SK-N-SH (cell line): ENCODE data around the gene LRCOL1. TPM values are rescaled to one million over a fixed set of nuclear protein-coding genes. Genes with fewer than 3 reads are reported as not detected.
A peak's percentile ranks its signal among the peaks of the same experiment; 100 is the strongest.
"Not testable (repeated sequence)": the region's sequence is repeated elsewhere in the genome, so short reads cannot be mapped to it uniquely, and the experiment has no call there.

ENCODE experiments used
- CTCF ChIA-PET: fragments of 300-600, 350-600 bp; formaldehyde crosslinking; extraction: SDS; loops from one replicate; lab custom pipeline; 2021; lab: Yijun Ruan, JAX
- POLR2A ChIA-PET: fragments of 350-600 bp; sonication (Branson Sonifier 250); formaldehyde crosslinking; extraction: SDS; loops from one replicate; lab custom pipeline; 2020; ENCODE audit warnings: antibody characterized with exemption, inconsistent platforms; lab: Yijun Ruan, JAX
- DNase-seq: peaks from one replicate; pipeline ENCODE4 v3.0.0; 2012
- H2AFZ ChIP-seq: fragments of 200-600 bp; sonication (generic); 2 replicates; pipeline ENCODE4 v1.8.1; 2016; ENCODE audit warnings: antibody characterized with exemption, mild to moderate bottlenecking, low read depth
- H3F3A ChIP-seq: fragments of 200-600 bp; sonication (generic); replicated peaks from 2 replicates; pipeline ENCODE3; 2016; ENCODE audit warnings: antibody characterized with exemption, mild to moderate bottlenecking; ENCODE audit not compliant: insufficient read depth
- H3K27ac ChIP-seq, 2 experiments: fragments of 200-500 bp in 1 of 2; fragments of 200-600 bp in 1 of 2; sonication (Bioruptor generic) in 1 of 2; sonication (generic), shearing (Covaris generic) in 1 of 2; 2 replicates each; pipeline versions ENCODE4 v1.5.1 to v1.6.1; 2014 to 2016; ENCODE audit warnings: low read depth in 2 of 2, inconsistent platforms in 1 of 2, low read length in 1 of 2, mild to moderate bottlenecking in 1 of 2, mixed read lengths in 1 of 2
- H3K27me3 ChIP-seq: fragments of 200-600 bp; sonication (generic), shearing (Covaris generic); 2 replicates; pipeline ENCODE4 v1.6.1; 2016; ENCODE audit warnings: mixed run types; ENCODE audit not compliant: insufficient read depth
- H3K36me3 ChIP-seq, 2 experiments: fragments of 200-500 bp in 1 of 2; fragments of 200-600 bp in 1 of 2; sonication (Bioruptor generic) in 1 of 2; sonication (generic) in 1 of 2; replicated peaks in 1 of 2; 2 replicates each; pipeline versions ENCODE3 to v1.5.1; 2014 to 2016; ENCODE audit warnings: low read length in 1 of 2, mild to moderate bottlenecking in 1 of 2; ENCODE audit not compliant: insufficient read depth in 2 of 2, control insufficient read depth in 1 of 2
- H3K4me1 ChIP-seq, 2 experiments: fragments of 200-500 bp in 1 of 2; fragments of 200-600 bp in 1 of 2; sonication (Bioruptor generic) in 1 of 2; sonication (generic), shearing (Covaris generic) in 1 of 2; 2 replicates each; pipeline versions ENCODE4 v1.5.1 to v1.6.1; 2014 to 2016; ENCODE audit warnings: low read depth in 1 of 2, low read length in 1 of 2, mixed run types in 1 of 2; ENCODE audit not compliant: insufficient read depth in 2 of 2, control insufficient read depth in 1 of 2
- H3K4me2 ChIP-seq: fragments of 200-600 bp; sonication (generic), shearing (Covaris generic); 2 replicates; pipeline ENCODE4 v1.6.1; 2017; ENCODE audit warnings: mixed run types
- H3K4me3 ChIP-seq, 2 experiments: fragments of 200-500 bp in 1 of 2; fragments of 200-600 bp in 1 of 2; sonication (Bioruptor generic) in 1 of 2; sonication (generic), shearing (Covaris generic) in 1 of 2; 2 replicates each; pipeline versions ENCODE4 v1.5.1 to v1.8.1; 2014 to 2016; ENCODE audit warnings: low read depth in 2 of 2, inconsistent platforms in 1 of 2, low read length in 1 of 2, mild to moderate bottlenecking in 1 of 2, mixed read lengths in 1 of 2, moderate library complexity in 1 of 2
- H3K79me2 ChIP-seq: fragments of 200-600 bp; sonication (generic); 2 replicates; pipeline ENCODE4 v1.8.1; 2017; ENCODE audit warnings: mild to moderate bottlenecking; ENCODE audit not compliant: insufficient read depth
- H3K9ac ChIP-seq: fragments of 200-600 bp; sonication (generic); 2 replicates; pipeline ENCODE4 v1.6.1; 2017; ENCODE audit warnings: mixed run types
- H3K9me2 ChIP-seq: fragments of 200-600 bp; sonication (generic); 2 replicates; pipeline ENCODE4 v1.6.1; 2017; ENCODE audit warnings: mixed run types
- H3K9me3 ChIP-seq: fragments of 200-600 bp; sonication (generic); 2 replicates; pipeline ENCODE4 v1.6.1; 2017; ENCODE audit warnings: mixed run types, mild to moderate bottlenecking, moderate library complexity
- H4K20me1 ChIP-seq: fragments of 200-600 bp; sonication (generic); 2 replicates; pipeline ENCODE4 v1.6.1; 2017; ENCODE audit warnings: mild to moderate bottlenecking, mixed run types; ENCODE audit not compliant: insufficient read depth
- EZH2phosphoT487 ChIP-seq: fragments of 200-600 bp; sonication (generic); IDR thresholded peaks from 2 replicates; pipeline ENCODE4 v1.6.1; 2017; ENCODE audit warnings: low read depth, mixed run types, mild to moderate bottlenecking, antibody characterized with exemption, moderate library complexity, borderline replicate concordance
- FOXM1 ChIP-seq: IDR thresholded peaks from 2 replicates; pipeline ENCODE4 v1.4.0; 2012; ENCODE audit warnings: low read depth, mild to moderate bottlenecking
- RAD21 ChIP-seq: IDR thresholded peaks from 2 replicates; pipeline ENCODE4 v1.6.1; 2012; ENCODE audit warnings: mild to moderate bottlenecking, low read length
- RCOR1 ChIP-seq: fragments of 150-350 bp; IDR thresholded peaks from 2 replicates; pipeline ENCODE4 v1.6.1; 2017; ENCODE audit warnings: antibody characterized with exemption, low read length
- SMC3 ChIP-seq: IDR thresholded peaks from 2 replicates; pipeline ENCODE4 v1.6.1; 2012; ENCODE audit warnings: low read depth, low read length, improper control_type of control experiment
- WGBS: methylation state at CpG from one replicate; pipeline ENCODE4 v1.1.6; 2017; ENCODE audit warnings: low lambda C conversion rate; 5-methylcytosine and 5-hydroxymethylcytosine counted together
- polyA plus RNA-seq, 3 experiments: library from polyadenylated mRNA; depleted of rRNA; stranded (reverse); fragments of >200 nt; gene quantifications; 2 replicates each; pipeline ENCODE4 v1.2.3, GENCODE V29; 2012
- TF ChIP-seq, protein P1 (sequence below): IDR thresholded peaks from 2 replicates; pipeline ENCODE4 v1.4.0; 2012; ENCODE audit warnings: low read depth
- TF ChIP-seq, protein P2 (sequence below): fragments of 200-600 bp; sonication (generic); IDR thresholded peaks from 2 replicates; pipeline ENCODE4 v1.6.1; 2017; ENCODE audit warnings: antibody characterized with exemption, mild to moderate bottlenecking, moderate library complexity

Gene LRCOL1
- polyA plus RNA-seq, 1 of the 3 experiments (the other 2 are of a cell fraction), result 1.1 TPM

DNA sequence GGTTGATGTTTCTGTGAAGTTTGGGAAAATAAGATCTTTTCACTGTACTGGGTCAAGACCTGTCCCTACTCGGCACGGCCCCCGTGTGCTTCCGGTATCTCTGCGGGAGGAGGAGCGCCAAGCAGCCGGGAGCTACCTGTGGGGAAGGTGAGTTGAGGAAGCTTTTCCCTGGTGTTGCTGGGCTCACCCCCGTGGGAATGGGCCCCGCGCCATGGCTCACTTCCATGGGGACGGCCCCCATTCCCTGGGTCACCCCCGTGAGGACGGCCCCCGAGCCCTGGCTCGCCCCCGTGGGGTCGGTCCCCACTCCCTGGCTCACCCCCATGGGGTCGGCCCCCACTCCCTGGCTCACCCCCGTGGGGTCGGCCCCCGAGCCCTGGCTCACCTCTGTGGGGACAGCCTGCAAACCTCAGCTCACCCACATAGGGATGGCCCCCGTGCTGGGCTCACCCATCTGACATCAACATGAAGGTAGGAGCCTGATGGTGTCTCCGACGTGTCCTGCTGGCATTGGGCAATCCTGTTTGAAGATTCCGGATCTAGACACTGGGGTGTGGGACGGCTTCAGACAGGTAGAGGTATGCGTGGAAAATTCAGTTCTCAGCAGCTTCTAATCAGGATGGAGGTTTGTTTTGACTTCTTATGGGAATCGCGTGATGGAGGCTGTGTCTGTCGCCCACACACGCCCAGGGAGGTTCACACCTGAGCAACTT lies 9.1 kb downstream of the LRCOL1 start:
- H3K79me2 ChIP-seq, result no peaks in the 10 kb centered on the region
- H3K27ac ChIP-seq, result no peak overlapping the region
- peak overlapping the region; percentile 85; the same call in 1 of the 2 replicates for H3K4me2 ChIP-seq
- CTCF ChIA-PET, result interaction anchor here (0.7 to 7.4 kb wide), 9 partner anchors 11 to 187 kb away, joined by 3 to 122 read pairs (median 3); partner anchors contain the start of genes LRCOL1 and P2RX2
- DNase-seq, result no peak
- H3K4me3 ChIP-seq, result no peak overlapping the region
- H3K9me2 ChIP-seq, result no peaks in the 10 kb centered on the region
- peak overlapping the region; percentile 98 for H2AFZ ChIP-seq
- no peaks in the 10 kb centered on the region for H3K9me3 ChIP-seq
- H3K36me3 ChIP-seq, result no peaks in the 10 kb centered on the region
- no peak for TF ChIP-seq RCOR1
- H3F3A ChIP-seq, result peaks cover 24% of the 10 kb centered on the region
- peaks cover 41% of the 10 kb centered on the region for H3K27me3 ChIP-seq
- WGBS, result 67% methylated on average over 21 of the region's 31 CpGs
- POLR2A ChIA-PET, result no interaction called here
- H3K4me1 ChIP-seq, result peaks cover 0 to 20% of the 10 kb centered on the region in 2 experiments; a peak in 1 of 4 replicates
- no peaks in the 10 kb centered on the region for H4K20me1 ChIP-seq
- H3K9ac ChIP-seq, result no peak overlapping the region

DNA sequence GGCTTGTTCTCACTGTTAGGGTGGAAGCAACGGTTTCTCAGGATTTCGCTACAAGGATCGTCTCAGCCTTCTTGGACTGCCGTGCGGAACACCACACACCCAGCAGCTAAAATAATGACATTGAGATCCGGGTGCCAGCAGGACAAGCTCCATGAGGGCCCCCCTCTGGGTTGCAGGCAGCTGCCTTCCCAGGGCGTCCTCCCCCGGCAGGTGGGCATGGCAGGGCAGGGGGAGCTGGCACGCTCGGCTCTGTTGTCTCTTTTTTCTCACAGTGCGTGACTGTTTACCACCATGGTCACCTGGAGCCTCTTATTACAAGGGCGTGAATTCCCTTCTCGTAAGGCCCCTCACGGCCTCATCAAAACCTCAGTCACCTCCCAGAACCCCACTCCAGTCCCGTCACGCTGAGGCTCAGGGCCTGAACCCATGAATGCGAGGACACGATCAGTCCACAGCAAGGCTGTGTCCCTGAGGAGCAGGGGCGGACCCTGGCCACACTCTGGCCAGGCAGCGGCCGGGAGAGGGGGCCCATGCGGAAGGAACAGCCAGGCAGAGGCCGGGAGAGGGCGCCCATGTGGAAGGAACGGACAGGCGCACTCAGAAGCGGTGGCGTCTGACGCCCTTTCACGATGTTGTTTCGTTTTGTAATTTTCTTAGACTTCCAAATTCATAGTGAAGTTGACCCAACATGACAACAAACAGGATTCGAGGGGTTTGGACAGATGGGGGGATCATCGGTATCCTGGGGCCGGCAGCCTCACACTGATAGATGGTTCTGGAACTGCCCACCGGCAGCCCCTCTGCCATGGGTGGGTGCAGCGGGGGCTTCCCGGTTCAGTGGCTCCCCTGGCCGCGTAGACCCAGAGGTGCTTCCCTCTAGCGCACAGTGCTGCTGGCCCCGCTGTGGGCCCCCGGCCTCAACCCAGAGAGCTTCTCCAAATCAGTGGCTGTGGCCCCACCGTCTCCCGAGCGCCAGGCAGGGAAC lies 10.0 kb downstream of the LRCOL1 start:
- Histone ChIP-seq H3F3A (peaks cover 26% of the 10 kb centered on the region), H3K4me1 (peaks cover 0 to 20% of the 10 kb centered on the region in 2 experiments; a peak in 1 of 4 replicates), H3K4me3 (peak overlapping the region; percentile 41 to 65), H3K27ac (no peak overlapping the region), H3K36me3 (no peaks in the 10 kb centered on the region), H2AFZ (peak overlapping the region; percentile 98), H3K27me3 (peaks cover 31% of the 10 kb centered on the region), H3K9ac (peak overlapping the region; percentile 33), H3K9me3 (no peaks in the 10 kb centered on the region), H3K9me2 (no peaks in the 10 kb centered on the region), H3K4me2 (peak overlapping the region; percentile 85), H3K79me2 (no peaks in the 10 kb centered on the region), H4K20me1 (no peaks in the 10 kb centered on the region)
- ChIA-PET CTCF (interaction anchor here (0.7 to 7.4 kb wide), 18 partner anchors 12 to 204 kb away, joined by 3 to 122 read pairs (median 3); partner anchors contain the start of genes LRCOL1 and P2RX2), POLR2A (no interaction called here)
- peak; percentile 91 for DNase-seq
- TF ChIP-seq, protein P1, sequence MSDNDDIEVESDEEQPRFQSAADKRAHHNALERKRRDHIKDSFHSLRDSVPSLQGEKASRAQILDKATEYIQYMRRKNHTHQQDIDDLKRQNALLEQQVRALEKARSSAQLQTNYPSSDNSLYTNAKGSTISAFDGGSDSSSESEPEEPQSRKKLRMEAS, result peak; percentile 80
- TF ChIP-seq RAD21 (peak; percentile 79), FOXM1 (no peak), EZH2phosphoT487 (no peak), SMC3 (peak; percentile 75)
- TF ChIP-seq, protein P2, sequence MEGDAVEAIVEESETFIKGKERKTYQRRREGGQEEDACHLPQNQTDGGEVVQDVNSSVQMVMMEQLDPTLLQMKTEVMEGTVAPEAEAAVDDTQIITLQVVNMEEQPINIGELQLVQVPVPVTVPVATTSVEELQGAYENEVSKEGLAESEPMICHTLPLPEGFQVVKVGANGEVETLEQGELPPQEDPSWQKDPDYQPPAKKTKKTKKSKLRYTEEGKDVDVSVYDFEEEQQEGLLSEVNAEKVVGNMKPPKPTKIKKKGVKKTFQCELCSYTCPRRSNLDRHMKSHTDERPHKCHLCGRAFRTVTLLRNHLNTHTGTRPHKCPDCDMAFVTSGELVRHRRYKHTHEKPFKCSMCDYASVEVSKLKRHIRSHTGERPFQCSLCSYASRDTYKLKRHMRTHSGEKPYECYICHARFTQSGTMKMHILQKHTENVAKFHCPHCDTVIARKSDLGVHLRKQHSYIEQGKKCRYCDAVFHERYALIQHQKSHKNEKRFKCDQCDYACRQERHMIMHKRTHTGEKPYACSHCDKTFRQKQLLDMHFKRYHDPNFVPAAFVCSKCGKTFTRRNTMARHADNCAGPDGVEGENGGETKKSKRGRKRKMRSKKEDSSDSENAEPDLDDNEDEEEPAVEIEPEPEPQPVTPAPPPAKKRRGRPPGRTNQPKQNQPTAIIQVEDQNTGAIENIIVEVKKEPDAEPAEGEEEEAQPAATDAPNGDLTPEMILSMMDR, result peak; percentile 80
- WGBS, result 37% methylated on average over 32 of the region's 45 CpGs

DNA sequence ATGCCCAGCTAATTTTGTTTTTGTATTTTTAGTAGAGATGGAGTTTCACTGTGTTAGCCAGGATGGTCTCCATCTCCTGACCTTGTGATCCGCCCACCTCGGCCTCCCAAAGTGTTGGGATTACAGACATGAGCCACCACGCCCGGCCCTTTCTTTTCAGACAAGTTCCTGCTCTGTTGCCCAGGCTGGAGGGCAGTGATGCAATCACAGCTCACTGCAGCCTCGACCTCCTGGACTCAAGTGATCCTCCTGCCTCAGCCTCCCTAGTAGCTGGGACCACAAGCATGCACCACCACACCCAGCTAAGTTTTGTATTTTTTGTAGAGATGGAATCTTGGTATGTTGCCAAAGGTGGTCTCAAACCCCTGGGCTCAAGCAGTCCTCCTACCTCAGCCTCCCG lies 10.9 kb downstream of the LRCOL1 start:
- H3K9ac ChIP-seq, H3K4me2 ChIP-seq, H3K79me2 ChIP-seq, H3K9me3 ChIP-seq, H3K4me3 ChIP-seq, H4K20me1 ChIP-seq, H3K27ac ChIP-seq, POLR2A ChIA-PET, H3K36me3 ChIP-seq, H3K9me2 ChIP-seq, DNase-seq: not testable (repeated sequence)
- Histone ChIP-seq H2AFZ (peak overlapping the region; percentile 47; the same call in 1 of the 2 replicates), H3K4me1 (peaks cover 0 to 18% of the 10 kb centered on the region in 2 experiments; a peak in 1 of 4 replicates), H3K27me3 (peaks cover 23% of the 10 kb centered on the region), H3F3A (peaks cover 26% of the 10 kb centered on the region)
- 69% methylated on average over 6 of the region's 6 CpGs for WGBS
- CTCF ChIA-PET, result interaction anchor here (0.6 to 7.4 kb wide), 14 partner anchors 12 to 403 kb away, joined by 3 to 122 read pairs (median 3); partner anchors contain the start of genes LRCOL1 and P2RX2
